ENCODE measurements around the gene RAPGEFL1. TPM values are rescaled to one million over a fixed set of nuclear protein-coding genes. Genes with fewer than 3 reads are reported as not detected.
"Not testable (repeated sequence)": the region's sequence is repeated elsewhere in the genome, so short reads cannot be mapped to it uniquely, and the experiment has no call there.

Gene RAPGEFL1
- polyA plus RNA-seq, 6 donors from 2014 or later: 0.10 to 0.56 (median 0.43) TPM; not detected in 2

- Mint-ChIP-seq H3K27me3 (no peaks in the 10 kb centered on the region), H3K4me1 (peaks cover 11 to 14% (median 12%) of the 10 kb centered on the region in 3 donors), H3K27ac (peak overlapping the region in 2 of 6 donors; percentile 39 to 44), H3K4me3 (peak overlapping the region in 4 of 8 donors; percentile 10 to 65 (median 51)), H3K9me3 (no peaks in the 10 kb centered on the region), H3K36me3 (no peaks in the 10 kb centered on the region)
- ATAC-seq (ENCODE audit: low read depth in 2 of 2) (no peak), DNase-seq (no peak)
Measured at GRCh38 chr17:40179923-40180659, 2.8 kb downstream of the RAPGEFL1 start.

DNA sequence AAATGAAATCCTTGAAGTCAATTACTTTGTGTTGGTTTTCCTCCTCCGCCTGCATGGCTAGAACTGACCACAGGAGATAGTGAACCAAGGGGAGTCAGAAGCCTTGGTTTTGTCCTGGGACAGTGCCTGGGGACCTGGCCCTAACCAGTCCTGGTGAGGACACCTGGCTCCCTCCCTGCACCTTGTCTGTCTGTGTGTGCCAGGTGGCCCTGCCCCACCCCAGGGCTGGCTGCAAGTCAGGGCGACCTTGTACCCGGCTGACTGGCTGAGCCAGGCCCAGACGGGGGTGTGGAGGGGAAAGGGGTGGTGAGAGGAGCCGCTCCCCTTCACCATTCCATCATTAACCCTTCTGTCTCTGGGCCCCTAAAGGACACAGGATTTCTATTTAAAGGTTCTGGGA is 3.4 kb downstream of the RAPGEFL1 start:
- no peak for ATAC-seq (ENCODE audit: low read depth in 2 of 2)
- peak overlapping the region in 1 of 6 donors; percentile 27 for H3K27ac Mint-ChIP-seq
- H3K9me3 Mint-ChIP-seq: no peaks in the 10 kb centered on the region

GRCh38 chr17:40181205-40181604 is 3.9 kb downstream of the RAPGEFL1 start:
- Mint-ChIP-seq H3K36me3 (no peaks in the 10 kb centered on the region), H3K27ac (no peak overlapping the region), H3K9me3 (no peaks in the 10 kb centered on the region), H3K27me3 (no peaks in the 10 kb centered on the region), H3K4me3 (no peak overlapping the region), H3K4me1 (peaks cover 11 to 14% (median 12%) of the 10 kb centered on the region in 3 donors)
- DNase-seq (no peak), ATAC-seq (ENCODE audit: low read depth in 2 of 2) (no peak)

More for the DNA sequence above, 3.4 kb downstream of the RAPGEFL1 start:
- Mint-ChIP-seq H3K4me3 (peak overlapping the region in 1 of 8 donors; percentile 15), H3K36me3 (no peaks in the 10 kb centered on the region), H3K27me3 (no peaks in the 10 kb centered on the region), H3K4me1 (peaks cover 11 to 14% (median 12%) of the 10 kb centered on the region in 3 donors)
- DNase-seq: no peak

- Mint-ChIP-seq H3K4me1 (peaks cover 3 to 5% (median 5%) of the 10 kb centered on the region in 3 donors), H3K4me3 (no peak overlapping the region), H3K27me3 (no peaks in the 10 kb centered on the region), H3K36me3 (no peaks in the 10 kb centered on the region), H3K27ac (no peak overlapping the region), H3K9me3 (no peaks in the 10 kb centered on the region)
- DNase-seq (no peak), ATAC-seq (ENCODE audit: low read depth in 2 of 2) (no peak)
Measured at GRCh38 chr17:40182606-40183005, 5.3 kb downstream of the RAPGEFL1 start.

- DNase-seq: no peak
- H3K36me3 Mint-ChIP-seq: no peaks in the 10 kb centered on the region
- H3K4me3 Mint-ChIP-seq: peak overlapping the region in 1 of 8 donors; percentile 3
Measured at GRCh38 chr17:40187238-40187637, 10.0 kb downstream of the RAPGEFL1 start.

GRCh38 chr17:40188694-40189093 is 11.4 kb downstream of the RAPGEFL1 start:
- H3K4me1 Mint-ChIP-seq: peaks cover 8 to 19% (median 11%) of the 10 kb centered on the region in 3 donors
- H3K36me3 Mint-ChIP-seq: no peaks in the 10 kb centered on the region
- DNase-seq (no peak), ATAC-seq (ENCODE audit: low read depth in 2 of 2) (no peak)
- peak overlapping the region in 1 of 6 donors; percentile 34 for H3K27ac Mint-ChIP-seq
- no peaks in the 10 kb centered on the region for H3K9me3 Mint-ChIP-seq
- H3K27me3 Mint-ChIP-seq: peaks cover 0 to 6% (median 0%) of the 10 kb centered on the region in 3 donors
- peak overlapping the region in 1 of 8 donors; percentile 68 for H3K4me3 Mint-ChIP-seq

More at GRCh38 chr17:40187238-40187637, 10.0 kb downstream of the RAPGEFL1 start:
- no peak for ATAC-seq (ENCODE audit: low read depth in 2 of 2)
- no peaks in the 10 kb centered on the region for H3K9me3 Mint-ChIP-seq
- H3K27ac Mint-ChIP-seq: peak overlapping the region in 1 of 6 donors; percentile 78
- no peaks in the 10 kb centered on the region for H3K27me3 Mint-ChIP-seq
- peaks cover 8 to 18% (median 11%) of the 10 kb centered on the region in 3 donors for H3K4me1 Mint-ChIP-seq

DNA sequence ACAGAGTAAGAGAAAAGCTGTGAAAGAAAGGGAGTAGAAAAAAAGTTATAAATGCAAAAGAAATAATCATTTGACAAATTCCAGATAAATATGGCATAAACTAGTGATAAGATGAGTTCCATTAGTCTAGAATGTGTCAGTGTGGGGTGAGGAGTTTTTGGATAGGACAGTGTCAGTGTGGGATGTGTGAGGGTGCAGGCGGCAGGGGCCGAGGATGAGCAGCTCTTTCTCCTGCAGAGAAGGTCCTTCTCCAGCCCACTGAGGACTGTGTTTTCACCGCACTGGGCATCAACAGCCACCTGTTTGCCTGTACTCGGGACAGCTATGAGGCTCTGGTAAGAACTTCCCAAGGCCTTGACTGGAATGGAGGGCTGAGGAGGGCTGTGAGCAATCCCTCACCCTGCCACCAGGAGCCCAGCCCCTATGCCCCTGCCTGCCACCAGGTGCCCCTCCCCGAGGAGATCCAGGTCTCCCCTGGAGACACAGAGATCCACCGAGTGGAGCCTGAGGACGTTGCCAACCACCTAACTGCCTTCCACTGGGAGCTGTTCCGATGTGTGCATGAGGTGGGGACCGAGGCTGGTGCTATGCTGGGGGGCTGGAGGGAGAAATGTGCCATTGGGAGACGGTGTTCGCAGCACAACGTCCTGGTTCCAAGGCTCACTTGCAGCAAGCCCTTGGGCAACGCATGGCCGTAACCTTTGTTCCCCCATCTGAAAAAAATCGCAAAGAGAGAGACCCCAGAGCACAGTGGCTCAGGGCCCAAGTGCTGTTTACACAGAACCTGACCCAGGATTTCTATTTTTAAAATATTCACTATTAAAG is 13.1 kb downstream of the RAPGEFL1 start:
- Mint-ChIP-seq H3K9me3 (no peaks in the 10 kb centered on the region), H3K36me3 (no peaks in the 10 kb centered on the region), H3K4me1 (peaks cover 8 to 19% (median 11%) of the 10 kb centered on the region in 3 donors), H3K27ac (no peak overlapping the region), H3K4me3 (peak overlapping the region; percentile 85 to 98 (median 94)), H3K27me3 (peaks cover 0 to 6% (median 0%) of the 10 kb centered on the region in 3 donors)
- peak; percentile 67 to 69 for ATAC-seq (ENCODE audit: low read depth in 2 of 2)
- DNase-seq: peak; percentile 31

DNA sequence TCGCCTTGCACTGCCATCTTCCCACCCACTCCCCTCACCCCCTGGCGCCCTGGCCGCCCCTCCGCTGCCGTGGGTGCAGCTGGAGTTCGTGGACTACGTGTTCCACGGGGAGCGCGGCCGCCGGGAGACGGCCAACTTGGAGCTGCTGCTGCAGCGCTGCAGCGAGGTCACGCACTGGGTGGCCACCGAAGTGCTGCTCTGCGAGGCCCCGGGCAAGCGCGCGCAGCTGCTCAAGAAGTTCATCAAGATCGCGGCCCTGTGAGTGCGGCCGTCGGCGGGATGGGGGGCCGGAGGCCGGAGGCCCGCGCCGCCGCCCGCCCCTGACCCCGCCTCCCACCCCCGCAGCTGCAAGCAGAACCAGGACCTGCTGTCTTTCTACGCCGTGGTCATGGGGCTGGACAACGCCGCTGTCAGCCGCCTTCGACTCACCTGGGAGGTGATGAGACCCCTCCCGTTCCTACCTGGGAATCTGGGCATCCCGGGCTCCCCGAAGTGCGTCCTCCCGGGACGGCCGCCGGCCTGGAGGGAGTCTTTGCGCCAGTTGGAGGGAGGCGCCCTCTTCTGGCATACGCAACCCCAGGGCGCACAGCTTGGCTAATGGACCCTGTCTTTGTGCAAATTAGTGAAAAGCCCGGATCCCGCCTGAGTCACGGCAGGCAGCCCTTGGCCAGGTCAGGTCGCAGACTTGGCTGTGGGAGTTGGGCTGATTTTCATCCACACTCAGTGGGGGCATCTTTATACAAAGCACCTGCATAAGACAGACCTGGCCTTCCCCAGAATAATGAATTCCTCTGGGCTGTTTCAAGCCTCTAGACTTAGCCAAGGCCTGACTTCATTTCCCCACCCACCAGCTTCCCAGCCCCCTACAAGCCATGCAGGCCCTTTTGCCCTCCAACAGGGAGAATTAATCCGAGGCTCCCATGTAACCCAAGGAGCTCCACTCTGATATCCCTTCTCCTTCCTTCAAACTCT is 14.3 kb downstream of the RAPGEFL1 start:
- Mint-ChIP-seq H3K4me3 (peak overlapping the region; percentile 94 to 98 (median 96)), H3K27me3 (peaks cover 0 to 6% (median 3%) of the 10 kb centered on the region in 3 donors), H3K4me1 (peaks cover 8 to 19% (median 11%) of the 10 kb centered on the region in 3 donors), H3K9me3 (no peaks in the 10 kb centered on the region), H3K36me3 (no peaks in the 10 kb centered on the region), H3K27ac (peak overlapping the region in 5 of 6 donors; percentile 57 to 87 (median 81))
- ATAC-seq (ENCODE audit: low read depth in 2 of 2): peak; percentile 89
- DNase-seq: peak; percentile 67

DNA sequence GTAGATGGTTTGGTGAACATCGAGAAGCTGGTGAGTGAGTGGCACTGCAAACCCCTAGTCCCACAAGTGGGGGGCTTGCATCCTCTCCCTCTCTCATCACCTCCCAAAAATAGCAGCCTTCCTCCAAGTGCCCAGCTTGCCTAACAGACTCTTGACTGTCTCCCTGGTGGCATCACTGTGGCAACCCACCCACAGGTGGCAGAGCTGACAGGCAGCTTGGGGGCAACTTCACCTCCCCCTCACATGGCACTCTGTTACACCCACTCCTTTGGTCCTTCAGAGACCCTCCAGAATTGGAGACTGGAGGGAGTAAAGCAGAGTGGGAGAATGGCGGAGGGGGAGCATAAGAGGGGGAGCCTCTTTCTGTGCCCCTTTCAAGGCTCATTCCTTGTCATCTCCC is 15.7 kb downstream of the RAPGEFL1 start:
- DNase-seq (no peak), ATAC-seq (ENCODE audit: low read depth in 2 of 2) (no peak)
- Mint-ChIP-seq H3K36me3 (no peaks in the 10 kb centered on the region), H3K27ac (peak overlapping the region in 1 of 6 donors; percentile 21), H3K4me1 (peaks cover 8 to 19% (median 11%) of the 10 kb centered on the region in 3 donors), H3K27me3 (peaks cover 3 to 17% (median 8%) of the 10 kb centered on the region in 3 donors), H3K9me3 (peaks cover 0 to 3% (median 0%) of the 10 kb centered on the region in 7 donors), H3K4me3 (peak overlapping the region in 4 of 8 donors; percentile 13 to 64 (median 46))

DNA sequence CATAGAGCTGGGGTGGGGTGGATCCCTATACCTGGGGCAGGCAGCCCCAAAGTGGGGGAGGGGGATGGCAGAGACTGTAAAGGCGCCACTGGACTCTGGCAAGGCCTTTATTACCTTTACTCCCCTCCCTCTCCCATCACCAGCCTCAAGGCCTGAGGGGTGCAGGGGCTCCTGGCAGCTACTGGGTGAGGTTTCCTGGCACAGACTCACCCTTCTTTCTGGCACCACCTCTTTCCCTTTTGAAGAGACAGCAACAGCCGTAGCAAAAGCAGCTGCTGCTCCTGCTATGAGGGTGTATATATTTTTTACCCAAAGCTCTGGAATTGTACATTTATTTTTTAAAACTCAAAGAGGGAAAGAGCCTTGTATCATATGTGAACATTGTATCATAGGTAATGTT is 17.6 kb downstream of the RAPGEFL1 start:
- Mint-ChIP-seq H3K4me1 (peaks cover 8 to 19% (median 11%) of the 10 kb centered on the region in 3 donors), H3K27me3 (peaks cover 8 to 22% (median 8%) of the 10 kb centered on the region in 3 donors), H3K9me3 (peaks cover 0 to 3% (median 0%) of the 10 kb centered on the region in 7 donors), H3K36me3 (no peaks in the 10 kb centered on the region), H3K27ac (no peak overlapping the region), H3K4me3 (no peak overlapping the region)
- no peak for ATAC-seq (ENCODE audit: low read depth in 2 of 2)
- DNase-seq: no peak

GRCh38 chr17:40197550-40197949 is 20.3 kb downstream of the RAPGEFL1 start:
- DNase-seq (no peak), ATAC-seq (ENCODE audit: low read depth in 2 of 2) (no peak)
- no peak overlapping the region for H3K4me3 Mint-ChIP-seq
- peaks cover 8 to 22% (median 12%) of the 10 kb centered on the region in 3 donors for H3K27me3 Mint-ChIP-seq
- H3K36me3 Mint-ChIP-seq: no peaks in the 10 kb centered on the region
- no peak overlapping the region for H3K27ac Mint-ChIP-seq
- peaks cover 0 to 5% (median 4%) of the 10 kb centered on the region in 3 donors for H3K4me1 Mint-ChIP-seq
- peaks cover 0 to 3% (median 0%) of the 10 kb centered on the region in 7 donors for H3K9me3 Mint-ChIP-seq

- H3K9me3 Mint-ChIP-seq; DNase-seq; H3K4me1 Mint-ChIP-seq; H3K36me3 Mint-ChIP-seq; H3K4me3 Mint-ChIP-seq; ATAC-seq (ENCODE audit: low read depth in 2 of 2): not testable (repeated sequence)
- Mint-ChIP-seq H3K27ac (peak overlapping the region in 1 of 6 donors; percentile 32), H3K27me3 (peaks cover 8 to 17% (median 12%) of the 10 kb centered on the region in 3 donors)
Measured at GRCh38 chr17:40197965-40198456, 20.7 kb downstream of the RAPGEFL1 start.
